Keratinocyte (primary cell): Measurements from ENCODE around the gene ZNF416. TPM values are rescaled to one million over a fixed set of nuclear protein-coding genes. Genes with fewer than 3 reads are reported as not detected.

Experiments used
- DNase-seq: peaks from one replicate; pipeline ENCODE4 v3.0.0-alpha.2; 2011; ENCODE audit warnings: low read depth, missing footprints, low spot score
- FAIRE-seq: peaks from 2 replicates; lab custom pipeline; 2011; peaks lifted over from hg19 to GRCh38; lab: Jason Lieb, UNC
- H2AFZ ChIP-seq: 2 replicates; pipeline ENCODE4 v1.6.0; 2012; ENCODE audit warnings: low read length, control low read depth, inconsistent platforms; ENCODE audit not compliant: control insufficient read depth
- H3K27ac ChIP-seq: 2 replicates; pipeline ENCODE4 v1.5.1; 2011; ENCODE audit warnings: low read length; ENCODE audit not compliant: control insufficient read depth, insufficient read depth
- H3K27me3 ChIP-seq: 3 replicates; pipeline ENCODE4 v1.6.0; 2011; ENCODE audit warnings: low read length; ENCODE audit not compliant: control insufficient read depth, insufficient read depth; ENCODE audit errors: extremely low read depth
- H3K36me3 ChIP-seq, 2 experiments: 2 replicates in 1 of 2; 3 replicates in 1 of 2; pipeline ENCODE4 v1.5.1; 2011; ENCODE audit warnings: low read length in 2 of 2, mild to moderate bottlenecking in 1 of 2; ENCODE audit not compliant: control insufficient read depth in 2 of 2, insufficient read depth in 2 of 2; ENCODE audit errors: extremely low read depth in 1 of 2
- H3K4me1 ChIP-seq: 3 replicates; pipeline ENCODE4 v1.5.1; 2011; ENCODE audit warnings: low read length; ENCODE audit not compliant: control insufficient read depth, insufficient read depth; ENCODE audit errors: extremely low read depth
- H3K4me2 ChIP-seq: 3 replicates; pipeline ENCODE4 v1.6.0; 2011; ENCODE audit warnings: low read depth, low read length; ENCODE audit not compliant: control insufficient read depth, insufficient read depth; ENCODE audit errors: extremely low read depth
- H3K4me3 ChIP-seq, 3 experiments: fragments of 200-600 bp in 1 of 3; sonication (generic) in 1 of 3; 2 replicates in 2 of 3; 3 replicates in 1 of 3; pipeline ENCODE4 v1.5.1; 2011 to 2016; ENCODE audit warnings: low read length in 3 of 3, mild to moderate bottlenecking in 3 of 3, control low read depth in 2 of 3, inconsistent platforms in 1 of 3, low read depth in 1 of 3, mixed read lengths in 1 of 3, mixed run types in 1 of 3, moderate library complexity in 1 of 3; ENCODE audit not compliant: control insufficient read depth in 2 of 3, insufficient read depth in 2 of 3; ENCODE audit errors: extremely low read depth in 1 of 3
- H3K79me2 ChIP-seq: 2 replicates; pipeline ENCODE4 v1.6.0; 2012; ENCODE audit warnings: low read length; ENCODE audit not compliant: control insufficient read depth, insufficient read depth
- H3K9ac ChIP-seq: 3 replicates; pipeline ENCODE4 v1.6.0; 2011; ENCODE audit warnings: low read length; ENCODE audit not compliant: control insufficient read depth, insufficient read depth; ENCODE audit errors: extremely low read depth
- H3K9me1 ChIP-seq: 3 replicates; pipeline ENCODE4 v1.6.0; 2011; ENCODE audit warnings: low read length; ENCODE audit not compliant: control insufficient read depth, insufficient read depth; ENCODE audit errors: extremely low read depth
- H3K9me3 ChIP-seq: 2 replicates; pipeline ENCODE4 v1.5.1; 2012; ENCODE audit warnings: low read depth, low read length; ENCODE audit not compliant: control insufficient read depth
- H4K20me1 ChIP-seq: 3 replicates; pipeline ENCODE4 v1.6.0; 2011; ENCODE audit warnings: low read length; ENCODE audit not compliant: control insufficient read depth, insufficient read depth; ENCODE audit errors: extremely low read depth
- EZH2 ChIP-seq: IDR thresholded peaks from one replicate; pipeline ENCODE4 v1.6.1; 2012; ENCODE audit warnings: inconsistent platforms, mild to moderate bottlenecking, low read length, moderate library complexity
- dilution Hi-C: fragments of 300-500 bp; cut with MboI; formaldehyde crosslinking; loops from one replicate; pipeline ENCODE4 v1.7.0; 2020; ENCODE audit warnings: low sequenced_read_pairs; ENCODE audit not compliant: extremely low pct_ligation_motif_present
- polyA plus RNA-seq, 5 experiments: library from polyadenylated mRNA; depleted of rRNA in 3 of 5; stranded (reverse) in 3 of 5; stranded (forward) in 1 of 5; unstranded in 1 of 5; fragments of >200 nt; gene quantifications; 1 replicate in 1 of 5; 2 replicates in 3 of 5; 3 replicates in 1 of 5; pipeline versions ENCODE4 v1.2.1 to v1.2.3, GENCODE V29; 2011 to 2012; ENCODE audit warnings: missing spikeins in 2 of 5, low read depth in 1 of 5, low replicate concordance in 1 of 5
- TF ChIP-seq, protein P1 (sequence below), 3 experiments: IDR thresholded peaks in 1 of 3; conservative IDR thresholded peaks in 1 of 3; optimal IDR thresholded peaks in 1 of 3; 2 replicates in 2 of 3; 3 replicates in 1 of 3; pipeline versions ENCODE3 to v1.5.1; 2011; ENCODE audit warnings: low read length in 3 of 3, mild to moderate bottlenecking in 3 of 3, moderate library complexity in 2 of 3, control low read depth in 1 of 3, inconsistent platforms in 1 of 3; ENCODE audit not compliant: insufficient read depth in 2 of 3; ENCODE audit errors: extremely low read depth in 1 of 3

ZNF416 gene
- polyA plus RNA-seq, 1 donor (not counting 4 experiments of a cell fraction or from before 2014, with no cell fraction given), result 4.4 TPM

DNA sequence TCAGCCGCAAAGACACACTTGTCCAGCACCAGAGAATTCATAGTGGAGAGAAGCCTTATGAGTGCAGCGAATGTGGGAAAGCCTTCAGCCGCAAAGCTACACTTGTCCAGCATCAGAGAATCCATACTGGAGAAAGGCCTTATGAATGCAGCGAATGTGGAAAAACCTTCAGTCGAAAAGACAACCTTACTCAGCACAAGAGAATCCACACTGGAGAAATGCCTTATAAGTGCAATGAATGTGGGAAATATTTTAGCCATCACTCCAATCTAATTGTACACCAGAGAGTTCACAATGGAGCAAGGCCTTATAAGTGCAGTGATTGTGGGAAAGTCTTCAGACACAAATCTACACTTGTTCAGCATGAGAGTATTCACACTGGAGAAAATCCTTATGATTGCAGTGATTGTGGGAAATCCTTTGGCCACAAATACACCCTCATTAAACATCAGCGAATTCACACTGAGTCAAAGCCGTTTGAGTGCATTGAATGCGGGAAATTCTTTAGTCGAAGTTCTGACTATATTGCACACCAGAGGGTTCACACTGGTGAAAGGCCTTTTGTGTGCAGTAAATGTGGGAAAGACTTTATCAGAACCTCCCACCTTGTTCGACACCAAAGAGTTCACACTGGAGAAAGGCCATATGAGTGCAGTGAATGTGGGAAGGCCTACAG, 42.1 kb upstream of the ZNF416 start:
- FAIRE-seq (no peak), DNase-seq (no peak)
- Histone ChIP-seq H3K4me3 (no peak overlapping the region), H3K4me1 (no peaks in the 10 kb centered on the region), H3K27ac (no peak overlapping the region), H3K9me1 (no peaks in the 10 kb centered on the region), H3K36me3 (peaks cover 50 to 77% of the 10 kb centered on the region in 2 experiments), H3K4me2 (no peak overlapping the region), H3K9me3 (peaks cover 65% of the 10 kb centered on the region), H4K20me1 (no peaks in the 10 kb centered on the region), H3K9ac (no peak overlapping the region), H2AFZ (no peak overlapping the region), H3K79me2 (peaks cover 76% of the 10 kb centered on the region), H3K27me3 (no peaks in the 10 kb centered on the region)
- dilution Hi-C loops, result no loop called here
- no peak for TF ChIP-seq EZH2
- TF ChIP-seq, protein P1, sequence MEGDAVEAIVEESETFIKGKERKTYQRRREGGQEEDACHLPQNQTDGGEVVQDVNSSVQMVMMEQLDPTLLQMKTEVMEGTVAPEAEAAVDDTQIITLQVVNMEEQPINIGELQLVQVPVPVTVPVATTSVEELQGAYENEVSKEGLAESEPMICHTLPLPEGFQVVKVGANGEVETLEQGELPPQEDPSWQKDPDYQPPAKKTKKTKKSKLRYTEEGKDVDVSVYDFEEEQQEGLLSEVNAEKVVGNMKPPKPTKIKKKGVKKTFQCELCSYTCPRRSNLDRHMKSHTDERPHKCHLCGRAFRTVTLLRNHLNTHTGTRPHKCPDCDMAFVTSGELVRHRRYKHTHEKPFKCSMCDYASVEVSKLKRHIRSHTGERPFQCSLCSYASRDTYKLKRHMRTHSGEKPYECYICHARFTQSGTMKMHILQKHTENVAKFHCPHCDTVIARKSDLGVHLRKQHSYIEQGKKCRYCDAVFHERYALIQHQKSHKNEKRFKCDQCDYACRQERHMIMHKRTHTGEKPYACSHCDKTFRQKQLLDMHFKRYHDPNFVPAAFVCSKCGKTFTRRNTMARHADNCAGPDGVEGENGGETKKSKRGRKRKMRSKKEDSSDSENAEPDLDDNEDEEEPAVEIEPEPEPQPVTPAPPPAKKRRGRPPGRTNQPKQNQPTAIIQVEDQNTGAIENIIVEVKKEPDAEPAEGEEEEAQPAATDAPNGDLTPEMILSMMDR (optimal IDR thresholded peaks at IDR 0.05 in 1 of 3, IDR thresholded peaks at IDR 0.05 in 1 of 3, conservative IDR thresholded peaks at IDR 0.05 in 1 of 3; ENCODE audit: extremely low read depth in 1 of 3, insufficient read depth in 2 of 3, low read length in 3 of 3), result no peak

DNA sequence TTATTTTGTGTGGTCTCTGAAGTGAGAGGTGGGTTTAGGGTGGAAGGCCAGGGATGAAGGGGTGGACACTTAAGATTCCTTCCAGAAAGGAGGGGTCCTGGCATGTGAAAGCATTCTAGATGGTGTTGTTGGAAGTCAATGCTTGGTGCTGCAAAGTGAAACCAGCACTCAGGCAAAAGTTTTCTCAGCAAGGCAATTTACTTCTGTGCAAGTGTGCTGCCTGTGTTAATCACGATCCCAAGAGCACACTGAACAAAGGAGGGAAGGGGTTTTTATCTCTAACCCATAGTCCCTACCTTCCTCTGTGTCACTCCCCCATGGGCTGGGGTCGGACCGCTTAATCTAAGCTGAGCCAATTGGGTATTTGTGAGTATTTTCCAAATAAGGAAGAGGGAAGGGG, 36.6 kb upstream of the ZNF416 start:
- no peak for FAIRE-seq

More for the DNA sequence above, 36.6 kb upstream of the ZNF416 start:
- Histone ChIP-seq H3K36me3 (peaks cover 25 to 47% of the 10 kb centered on the region in 2 experiments), H3K27ac (no peak overlapping the region), H3K27me3 (no peaks in the 10 kb centered on the region), H3K9me1 (no peaks in the 10 kb centered on the region), H3K9me3 (peaks cover 48% of the 10 kb centered on the region), H3K4me1 (peaks cover 8% of the 10 kb centered on the region), H3K79me2 (peaks cover 64% of the 10 kb centered on the region), H4K20me1 (no peaks in the 10 kb centered on the region), H3K4me2 (peak overlapping the region; percentile 78), H2AFZ (no peak overlapping the region), H3K9ac (no peak overlapping the region), H3K4me3 (peak overlapping the region; percentile 90 to 97 (median 93))
- TF ChIP-seq EZH2, result no peak
- TF ChIP-seq, protein P1 (optimal IDR thresholded peaks at IDR 0.05 in 1 of 3, IDR thresholded peaks at IDR 0.05 in 1 of 3, conservative IDR thresholded peaks at IDR 0.05 in 1 of 3; ENCODE audit: extremely low read depth in 1 of 3, insufficient read depth in 2 of 3, low read length in 3 of 3), result no peak
- DNase-seq, result no peak
- dilution Hi-C loops, result no loop called here
